Osteocyte (in vitro differentiated cells): ENCODE data around the gene P2RY4. TPM values are rescaled to one million over a fixed set of nuclear protein-coding genes. Genes with fewer than 3 reads are reported as not detected.

Source experiments
- DNase-seq: peaks from one replicate; pipeline ENCODE4 v3.0.0; 2021; ENCODE audit warnings: mixed read lengths; ENCODE audit not compliant: unreplicated experiment; ENCODE audit errors: extremely low spot score
- H3K27ac Mint-ChIP-seq: one replicate; pipeline ENCODE4 v1.8.0; 2021; ENCODE audit warnings: mild to moderate bottlenecking, mixed read lengths; ENCODE audit not compliant: unreplicated experiment
- H3K27me3 Mint-ChIP-seq: one replicate; pipeline ENCODE4 v1.8.0; 2021; ENCODE audit warnings: mixed read lengths; ENCODE audit not compliant: unreplicated experiment
- H3K36me3 Mint-ChIP-seq: one replicate; pipeline ENCODE4 v1.8.0; 2021; ENCODE audit warnings: mixed read lengths; ENCODE audit not compliant: unreplicated experiment
- H3K4me1 Mint-ChIP-seq: one replicate; pipeline ENCODE4 v1.8.0; 2021; ENCODE audit warnings: mixed read lengths; ENCODE audit not compliant: unreplicated experiment
- H3K4me3 Mint-ChIP-seq: one replicate; pipeline ENCODE4 v1.8.0; 2021; ENCODE audit warnings: mild to moderate bottlenecking, moderate library complexity, mixed read lengths; ENCODE audit not compliant: unreplicated experiment
- H3K9me3 Mint-ChIP-seq: one replicate; pipeline ENCODE4 v1.8.0; 2021; ENCODE audit warnings: mixed read lengths; ENCODE audit not compliant: unreplicated experiment
- CTCF ChIP-seq: fragments of 200-600 bp; sonication (generic); IDR thresholded peaks from 2 replicates; pipeline ENCODE4 v1.5.0; 2021; ENCODE audit warnings: antibody characterized with exemption, mild to moderate bottlenecking, moderate library complexity
- total RNA-seq: library from RNA; stranded (reverse); gene quantifications from 2 replicates; pipeline ENCODE4 v1.2.1, GENCODE V29; 2021

The P2RY4 gene
- total RNA-seq, 1 donor from 2014 or later = 0.27 TPM

- no peaks in the 10 kb centered on the region for H3K9me3 Mint-ChIP-seq
- no peaks in the 10 kb centered on the region for H3K36me3 Mint-ChIP-seq
- peaks cover 2% of the 10 kb centered on the region for H3K27me3 Mint-ChIP-seq
- TF ChIP-seq CTCF = no peak
- H3K4me1 Mint-ChIP-seq = no peaks in the 10 kb centered on the region
- DNase-seq = no peak
- no peak overlapping the region for H3K4me3 Mint-ChIP-seq
- no peak overlapping the region for H3K27ac Mint-ChIP-seq
Observed at GRCh38 chrX:70208479-70208878, 51.5 kb downstream of the P2RY4 start.

Other genes with a start within 250 kb of the P2RY4 start
- gene AWAT2, start 210.3 kb downstream of the P2RY4 start, total RNA-seq = not detected in 2 replicates
- gene OTUD6A, start 197.7 kb downstream of the P2RY4 start, total RNA-seq = not detected in 2 replicates
- 49.4 and 51.3 TPM in 2 replicates for gene IGBP1, start 126.8 kb downstream of the P2RY4 start, total RNA-seq
- gene DGAT2L6, start 82.7 kb downstream of the P2RY4 start, total RNA-seq = not detected in 2 replicates
- not detected in 2 replicates for gene AWAT1, start 25.5 kb downstream of the P2RY4 start, total RNA-seq
- gene ARR3, start 8.1 kb upstream of the P2RY4 start, total RNA-seq = not detected in 2 replicates
- not detected in 2 replicates for gene RAB41, start 22.0 kb upstream of the P2RY4 start, total RNA-seq
- gene PDZD11, start 29.7 kb upstream of the P2RY4 start, total RNA-seq = 46.9 and 50.6 TPM in 2 replicates
- 5.9 and 6.1 TPM in 2 replicates for gene KIF4A, start 29.9 kb upstream of the P2RY4 start, total RNA-seq
- not detected in 2 replicates for gene GDPD2, start 163.1 kb upstream of the P2RY4 start, total RNA-seq
- 9.7 and 12.5 TPM in 2 replicates for gene DLG3, start 184.6 kb upstream of the P2RY4 start, total RNA-seq